ACC112 (cell line): ENCODE data around the gene FCGR1A.
"Not testable (repeated sequence)": the region's sequence is repeated elsewhere in the genome, so short reads cannot be mapped to it uniquely, and the experiment has no call there.

Source experiments
- H2AFZ ChIP-seq: fragments of 200-600 bp; sonication (generic); one replicate; pipeline ENCODE4 v1.6.0; 2017; ENCODE audit warnings: antibody characterized with exemption, low read length; ENCODE audit not compliant: unreplicated experiment
- H3K27ac ChIP-seq: fragments of 200-600 bp; sonication (generic); 2 replicates; pipeline ENCODE4 v1.5.1; 2014; ENCODE audit warnings: low read depth, mild to moderate bottlenecking, antibody characterized with exemption, low read length, moderate library complexity
- H3K27me3 ChIP-seq: fragments of 200-600 bp; sonication (generic); 2 replicates; pipeline ENCODE4 v1.6.1; 2014; ENCODE audit warnings: mild to moderate bottlenecking, antibody characterized with exemption, low read length, moderate library complexity, mixed read lengths; ENCODE audit not compliant: insufficient read depth
- H3K36me3 ChIP-seq: fragments of 200-600 bp; sonication (generic); 2 replicates; pipeline ENCODE4 v1.6.1; 2016; ENCODE audit warnings: mild to moderate bottlenecking, antibody characterized with exemption, low read length, moderate library complexity, mixed read lengths; ENCODE audit not compliant: insufficient read depth
- H3K4me1 ChIP-seq: fragments of 200-600 bp; sonication (generic); one replicate; pipeline ENCODE4 v1.6.1; 2016; ENCODE audit warnings: low read length, mixed read lengths; ENCODE audit not compliant: insufficient read depth, unreplicated experiment, control insufficient read depth
- H3K4me3 ChIP-seq: fragments of 200-600 bp; sonication (generic); 2 replicates; pipeline ENCODE4 v1.5.1; 2014; ENCODE audit warnings: mild to moderate bottlenecking, low read depth, low read length
- H3K79me2 ChIP-seq: fragments of 200-600 bp; sonication (generic); one replicate; pipeline ENCODE4 v1.6.0; 2016; ENCODE audit warnings: low read length; ENCODE audit not compliant: control insufficient read depth, unreplicated experiment, insufficient read depth

FCGR1A gene

DNA sequence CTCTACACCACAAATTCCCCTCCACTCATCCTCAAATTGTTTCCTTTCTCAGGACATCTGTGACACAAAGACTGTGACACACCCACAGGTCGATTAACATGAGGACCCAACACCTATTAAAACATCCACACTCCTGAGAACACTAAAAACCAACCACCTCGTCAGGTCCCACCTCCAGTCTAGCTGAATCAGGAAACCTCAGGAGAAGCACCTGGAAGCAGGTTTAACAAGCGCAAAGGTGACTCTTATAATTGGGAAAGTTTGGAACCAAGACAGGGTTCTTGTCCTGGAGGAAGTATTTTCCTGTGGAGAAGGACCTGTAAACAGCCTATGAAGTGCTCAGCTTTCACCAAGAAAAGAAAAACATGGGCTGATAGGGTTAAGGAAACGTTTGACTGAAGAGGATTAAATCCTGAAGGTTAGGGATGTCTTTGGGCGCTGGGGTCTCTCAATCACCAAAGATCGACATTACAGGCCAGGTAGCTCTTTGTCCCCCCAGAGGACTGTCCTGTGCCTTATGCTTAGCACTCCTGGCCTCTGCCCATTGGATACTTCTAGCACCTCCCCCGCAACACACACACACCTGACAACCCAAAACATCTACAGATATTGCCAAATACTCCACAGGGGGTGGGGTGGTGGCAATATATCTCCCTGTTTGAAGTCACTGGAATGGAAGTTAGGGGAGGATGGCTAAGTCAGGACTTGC is 28.4 kb downstream of the FCGR1A start:
- not testable (repeated sequence) for H2AFZ ChIP-seq, H3K79me2 ChIP-seq, H3K36me3 ChIP-seq, H3K27ac ChIP-seq, H3K27me3 ChIP-seq, H3K4me1 ChIP-seq
- peak overlapping the region; percentile 68 for H3K4me3 ChIP-seq

DNA sequence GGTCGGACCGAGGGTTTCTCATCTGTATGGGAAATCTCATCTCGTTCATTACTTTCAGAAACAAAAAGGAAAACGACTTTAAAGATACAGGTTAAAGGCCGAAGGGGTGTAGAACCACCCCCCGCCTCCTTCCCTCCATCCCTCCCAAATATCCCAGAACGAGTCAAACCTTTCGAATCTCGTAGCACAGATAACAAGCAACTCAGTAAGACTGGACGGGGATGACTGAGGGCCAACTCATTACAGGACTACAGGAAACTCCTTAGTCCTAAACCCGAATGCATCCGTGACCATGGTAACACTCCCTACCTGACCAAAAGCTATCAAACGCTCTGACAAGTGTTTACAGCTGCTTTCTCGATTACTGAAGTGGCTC is 29.0 kb downstream of the FCGR1A start:
- not testable (repeated sequence) for H3K36me3 ChIP-seq, H2AFZ ChIP-seq, H3K79me2 ChIP-seq, H3K4me1 ChIP-seq, H3K27me3 ChIP-seq, H3K27ac ChIP-seq
- peak overlapping the region; percentile 68 for H3K4me3 ChIP-seq

DNA sequence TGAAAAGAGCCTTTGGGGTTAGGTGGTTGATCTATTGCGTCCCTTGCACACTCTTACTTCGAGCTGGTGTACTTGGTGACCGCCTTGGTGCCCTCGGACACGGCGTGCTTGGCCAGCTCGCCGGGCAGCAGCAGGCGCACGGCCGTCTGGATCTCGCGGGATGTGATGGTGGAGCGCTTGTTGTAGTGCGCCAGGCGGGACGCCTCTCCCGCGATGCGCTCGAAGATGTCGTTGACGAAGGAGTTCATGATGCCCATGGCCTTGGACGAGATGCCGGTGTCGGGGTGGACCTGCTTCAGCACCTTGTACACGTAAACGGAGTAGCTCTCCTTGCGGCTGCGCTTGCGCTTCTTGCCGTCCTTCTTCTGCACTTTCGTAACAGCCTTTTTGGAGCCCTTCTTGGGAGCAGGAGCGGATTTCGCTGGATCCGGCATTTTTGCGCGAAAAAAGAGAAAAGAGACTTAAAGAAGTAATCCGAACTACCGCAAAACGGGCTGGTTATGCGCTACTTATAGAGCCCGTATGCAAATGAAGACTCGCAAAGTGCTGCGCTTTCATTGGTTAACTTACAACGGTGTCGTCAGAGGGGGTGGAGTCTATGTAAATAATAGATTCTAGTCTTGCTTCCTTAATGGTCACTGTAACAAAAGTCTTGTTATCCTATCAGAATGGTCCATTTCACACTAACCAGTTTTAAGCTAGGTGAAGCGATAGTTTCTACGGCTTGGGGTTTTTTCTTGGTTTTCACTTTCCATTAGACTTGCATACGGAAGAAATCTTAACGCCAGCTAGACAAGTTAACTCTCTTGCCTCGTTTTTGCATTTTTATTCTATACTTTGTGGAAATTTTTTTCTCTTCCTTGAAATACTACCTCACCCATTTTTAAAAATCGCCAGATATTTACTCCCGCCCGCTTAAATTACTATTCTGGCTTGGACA is 29.7 kb downstream of the FCGR1A start:
- peak overlapping the region; percentile 75 for H3K4me3 ChIP-seq
- not testable (repeated sequence) for H3K27me3 ChIP-seq, H2AFZ ChIP-seq, H3K79me2 ChIP-seq, H3K4me1 ChIP-seq, H3K36me3 ChIP-seq
- H3K27ac ChIP-seq, result peak overlapping the region; percentile 62

DNA sequence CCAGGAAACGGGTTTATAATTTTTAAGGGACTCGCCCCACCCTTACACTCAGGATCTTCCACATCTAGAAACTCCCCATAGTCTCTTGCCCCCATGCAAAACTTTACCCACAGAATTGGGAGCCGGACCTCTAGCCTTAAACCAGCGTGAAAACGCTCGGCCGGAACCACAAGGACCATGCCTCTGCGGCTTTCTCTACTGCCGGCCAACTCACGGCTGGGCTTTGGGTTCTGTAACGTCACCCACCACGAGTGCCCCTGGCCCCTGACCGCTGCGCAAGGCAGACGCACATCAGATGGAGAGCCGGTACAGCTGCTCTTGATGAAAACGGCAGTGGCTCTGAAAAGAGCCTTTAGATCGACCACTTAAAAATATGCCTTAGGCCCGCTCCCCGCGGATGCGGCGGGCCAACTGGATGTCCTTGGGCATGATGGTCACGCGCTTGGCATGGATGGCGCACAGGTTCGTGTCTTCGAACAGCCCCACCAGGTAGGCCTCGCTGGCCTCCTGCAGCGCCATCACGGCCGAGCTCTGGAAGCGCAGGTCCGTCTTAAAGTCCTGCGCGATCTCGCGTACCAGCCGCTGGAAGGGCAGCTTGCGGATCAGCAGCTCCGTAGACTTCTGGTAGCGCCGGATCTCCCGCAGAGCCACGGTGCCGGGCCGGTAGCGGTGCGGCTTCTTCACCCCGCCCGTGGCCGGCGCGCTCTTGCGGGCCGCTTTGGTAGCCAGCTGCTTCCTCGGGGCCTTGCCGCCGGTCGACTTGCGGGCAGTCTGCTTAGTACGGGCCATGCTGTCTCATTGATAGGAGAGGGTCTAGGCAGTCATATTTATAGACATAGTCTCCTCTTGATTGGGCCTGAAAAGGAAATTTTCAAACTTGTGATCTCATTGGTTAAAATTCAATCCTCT is 30.7 kb downstream of the FCGR1A start:
- peak overlapping the region; percentile 62 for H3K27ac ChIP-seq
- H3K4me3 ChIP-seq, result peak overlapping the region; percentile 75
- not testable (repeated sequence) for H3K4me1 ChIP-seq, H3K36me3 ChIP-seq, H3K79me2 ChIP-seq, H3K27me3 ChIP-seq, H2AFZ ChIP-seq

DNA sequence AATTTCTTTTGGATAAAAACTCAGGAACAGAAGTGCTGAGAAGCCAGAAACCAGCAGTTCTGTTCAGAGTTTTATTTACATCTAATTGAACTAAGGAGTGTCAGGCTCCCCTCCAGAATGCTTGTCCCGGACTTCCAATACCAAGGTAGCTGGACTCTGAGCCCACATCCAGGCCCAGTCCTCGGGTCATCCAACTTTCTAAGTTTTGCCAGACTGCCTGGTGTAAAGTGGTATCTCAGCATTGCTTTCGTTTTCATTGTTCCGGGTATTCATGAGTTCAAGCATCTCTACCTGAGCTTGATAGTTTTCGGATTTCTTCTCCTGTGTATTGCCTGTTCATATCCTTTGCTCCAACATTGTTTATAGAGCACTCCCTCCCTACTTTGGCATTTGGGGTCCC is 37.9 kb downstream of the FCGR1A start:
- not testable (repeated sequence) for H2AFZ ChIP-seq, H3K27ac ChIP-seq, H3K4me3 ChIP-seq, H3K4me1 ChIP-seq, H3K27me3 ChIP-seq, H3K36me3 ChIP-seq, H3K79me2 ChIP-seq

DNA sequence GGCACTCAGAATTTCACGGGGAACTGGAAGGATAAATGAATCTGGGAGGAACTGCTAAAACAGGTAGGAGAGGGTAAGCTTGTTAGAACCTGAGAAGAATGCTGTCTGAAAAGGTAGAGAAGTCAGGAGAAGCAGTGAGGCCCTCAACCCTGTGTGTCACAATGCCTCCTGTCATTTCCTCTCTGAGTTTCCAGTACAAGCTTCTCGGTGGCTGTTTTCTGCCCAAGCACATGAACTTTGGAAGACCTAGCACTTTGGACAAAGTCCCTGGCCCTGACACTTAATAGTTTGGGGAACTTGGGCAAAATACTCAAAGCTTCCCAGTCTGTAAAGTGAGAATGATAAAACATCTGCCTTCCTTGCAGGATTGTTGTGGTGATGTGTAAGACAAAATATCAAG is 44.1 kb downstream of the FCGR1A start:
- H3K27ac ChIP-seq, H3K79me2 ChIP-seq, H3K4me3 ChIP-seq, H3K27me3 ChIP-seq, H2AFZ ChIP-seq, H3K36me3 ChIP-seq, H3K4me1 ChIP-seq: not testable (repeated sequence)

DNA sequence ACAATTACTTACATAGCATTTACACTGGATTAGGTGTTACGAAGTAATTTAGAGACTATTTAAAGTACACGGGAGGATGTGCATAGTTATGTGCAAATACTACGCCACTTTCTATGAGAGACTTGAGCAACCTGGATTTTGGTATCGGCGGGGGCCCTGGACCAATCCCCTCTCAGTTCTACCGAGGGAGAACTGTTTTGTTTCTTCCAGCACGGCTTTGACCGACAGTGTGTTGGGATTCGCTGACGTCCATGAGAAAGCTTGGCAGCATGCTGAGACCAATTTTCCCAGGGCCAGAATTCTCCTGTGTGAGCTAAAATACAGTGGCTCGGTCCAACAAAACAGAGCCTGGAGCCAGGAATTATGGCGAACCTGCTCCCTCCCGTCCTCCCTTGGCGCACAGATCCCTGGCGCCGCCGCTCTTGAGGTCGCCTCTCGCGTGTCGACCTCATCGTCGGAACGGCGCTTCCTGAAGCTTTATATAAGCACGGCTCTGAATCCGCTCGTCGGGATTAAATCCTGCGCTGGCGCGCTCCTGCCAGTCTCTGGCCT is 49.3 kb downstream of the FCGR1A start:
- H3K36me3 ChIP-seq, H2AFZ ChIP-seq, H3K27me3 ChIP-seq: not testable (repeated sequence)

DNA sequence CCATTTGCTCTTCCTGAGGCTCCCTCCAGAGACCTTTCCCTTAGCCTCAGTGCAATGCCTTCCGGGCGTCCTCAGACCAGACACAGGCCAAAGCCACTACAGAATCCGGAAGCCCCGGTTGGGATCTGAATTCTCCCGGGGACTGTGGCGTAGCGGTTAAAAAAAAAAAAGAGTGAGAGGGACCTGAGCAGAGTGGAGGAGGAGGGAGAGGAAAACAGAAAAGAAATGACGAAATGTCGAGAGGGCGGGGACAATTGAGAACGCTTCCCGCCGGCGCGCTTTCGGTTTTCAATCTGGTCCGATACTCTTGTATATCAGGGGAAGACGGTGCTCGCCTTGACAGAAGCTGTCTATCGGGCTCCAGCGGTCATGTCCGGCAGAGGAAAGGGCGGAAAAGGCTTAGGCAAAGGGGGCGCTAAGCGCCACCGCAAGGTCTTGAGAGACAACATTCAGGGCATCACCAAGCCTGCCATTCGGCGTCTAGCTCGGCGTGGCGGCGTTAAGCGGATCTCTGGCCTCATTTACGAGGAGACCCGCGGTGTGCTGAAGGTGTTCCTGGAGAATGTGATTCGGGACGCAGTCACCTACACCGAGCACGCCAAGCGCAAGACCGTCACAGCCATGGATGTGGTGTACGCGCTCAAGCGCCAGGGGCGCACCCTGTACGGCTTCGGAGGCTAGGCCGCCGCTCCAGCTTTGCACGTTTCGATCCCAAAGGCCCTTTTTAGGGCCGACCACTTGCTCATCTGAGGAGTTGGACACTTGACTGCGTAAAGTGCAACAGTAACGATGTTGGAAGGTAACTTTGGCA is 50.0 kb downstream of the FCGR1A start:
- H2AFZ ChIP-seq, H3K4me3 ChIP-seq, H3K4me1 ChIP-seq, H3K79me2 ChIP-seq, H3K36me3 ChIP-seq, H3K27ac ChIP-seq, H3K27me3 ChIP-seq: not testable (repeated sequence)

More for the DNA sequence above, 49.3 kb downstream of the FCGR1A start:
- H3K27ac ChIP-seq, H3K4me1 ChIP-seq, H3K79me2 ChIP-seq, H3K4me3 ChIP-seq: not testable (repeated sequence)

DNA sequence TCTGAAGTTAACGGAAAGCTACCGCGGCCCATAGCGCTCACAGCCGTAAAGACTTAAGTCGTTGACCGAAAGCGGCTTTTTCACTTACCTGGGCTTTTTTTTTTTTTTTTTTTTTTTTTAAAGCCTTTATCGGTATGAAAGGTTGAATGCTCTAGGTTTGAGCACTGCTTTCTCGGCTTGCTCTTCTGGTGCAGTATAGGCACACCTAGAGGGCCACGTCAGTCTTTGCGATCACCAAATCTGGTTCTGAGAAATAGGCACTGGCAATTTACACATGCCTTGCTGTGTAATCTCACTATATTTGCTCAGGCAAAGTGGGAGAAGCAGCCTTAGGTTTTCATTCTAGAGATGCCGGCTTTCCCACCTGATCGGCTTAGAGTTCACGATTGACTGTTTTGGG is 50.6 kb downstream of the FCGR1A start:
- H3K36me3 ChIP-seq, H2AFZ ChIP-seq, H3K4me3 ChIP-seq, H3K27ac ChIP-seq, H3K4me1 ChIP-seq, H3K79me2 ChIP-seq, H3K27me3 ChIP-seq: not testable (repeated sequence)

DNA sequence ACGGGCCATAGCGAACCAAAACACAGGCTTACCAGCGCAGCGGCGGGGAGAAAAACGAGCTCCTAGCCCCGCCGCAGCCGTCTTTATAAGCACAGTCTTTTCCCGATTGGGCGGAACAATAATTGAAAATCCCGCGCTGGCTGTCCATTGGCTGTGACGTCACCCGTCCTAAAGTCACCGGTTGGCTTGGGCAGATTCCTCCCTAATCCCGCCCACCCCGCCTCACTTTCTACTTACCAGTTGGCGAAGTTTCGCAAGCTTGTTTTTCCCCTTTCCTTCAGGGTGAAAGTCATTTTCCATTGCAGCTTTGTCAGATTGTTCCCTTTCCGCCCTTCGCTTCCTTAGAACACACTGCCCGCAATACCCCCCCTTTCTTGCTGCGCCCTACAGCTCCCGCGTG is 58.7 kb downstream of the FCGR1A start:
- H3K27ac ChIP-seq, H3K36me3 ChIP-seq, H2AFZ ChIP-seq, H3K27me3 ChIP-seq, H3K4me3 ChIP-seq: not testable (repeated sequence)
- Histone ChIP-seq H3K4me1 (peaks cover 16% of the 10 kb centered on the region), H3K79me2 (peaks cover 29% of the 10 kb centered on the region)
